Forelimb muscle (tissue), 1 donor: ENCODE results near the gene ADGRA3. TPM values are rescaled to one million over a fixed set of nuclear protein-coding genes. Genes with fewer than 3 reads are reported as not detected.
"Not testable (repeated sequence)": the region's sequence is repeated elsewhere in the genome, so short reads cannot be mapped to it uniquely, and the experiment has no call there.

Experiments
- DNase-seq: peaks from one replicate; pipeline ENCODE4 v3.0.0-alpha.2; 2013; ENCODE audit warnings: low read depth
- polyA plus RNA-seq: library from polyadenylated mRNA; unstranded; fragments of 120-200 nt; gene quantifications from one replicate; pipeline ENCODE4 v1.2.1, GENCODE V29; 2013; ENCODE audit not compliant: insufficient read length

Gene ADGRA3
- polyA plus RNA-seq, 1 donor = 57.3 TPM

- DNase-seq = no peak
Measured at GRCh38 chr4:22444813-22445212, 71.1 kb downstream of the ADGRA3 start.

- DNase-seq = no peak
Measured at GRCh38 chr4:22442956-22443355, 72.9 kb downstream of the ADGRA3 start.

DNA sequence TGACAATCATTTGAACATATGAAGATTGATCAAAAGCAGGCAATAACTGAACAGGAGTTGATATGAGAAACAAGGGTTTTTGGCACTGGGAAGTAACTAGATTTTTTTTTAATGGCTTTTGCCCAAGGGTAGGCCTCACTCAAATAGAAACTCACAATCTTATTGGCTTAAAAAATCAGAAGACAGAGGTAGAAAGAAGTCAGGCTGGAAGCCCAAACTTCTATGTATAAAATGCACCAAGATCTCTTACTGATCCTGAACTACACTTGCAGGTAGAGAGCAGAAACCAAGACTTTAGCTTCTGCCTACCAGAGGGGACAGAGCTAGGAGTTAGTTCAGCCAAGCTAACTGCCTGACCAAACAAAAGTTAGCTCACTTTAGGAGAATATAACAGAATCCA, 74.9 kb downstream of the ADGRA3 start:
- DNase-seq = no peak

DNA sequence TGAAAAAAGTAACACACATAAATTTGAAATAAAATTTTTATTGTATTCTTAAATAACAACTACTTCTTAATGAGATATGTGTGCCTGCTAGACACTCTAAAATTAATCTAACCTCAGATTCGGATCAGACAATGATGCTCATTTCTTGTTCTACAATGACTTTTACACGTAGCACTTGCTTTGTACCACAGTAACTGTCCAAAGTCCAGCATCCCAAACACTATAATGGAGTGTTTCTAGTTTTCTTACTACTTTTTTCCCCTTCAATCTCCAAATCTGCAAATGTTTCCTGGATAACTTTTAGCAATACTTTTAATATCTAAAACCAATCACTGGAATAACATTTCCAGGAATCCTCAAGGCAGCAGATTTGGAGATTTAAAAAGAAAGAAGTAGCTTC, 75.9 kb downstream of the ADGRA3 start:
- DNase-seq = no peak

- DNase-seq = no peak
Measured at GRCh38 chr4:22435652-22436051, 80.2 kb downstream of the ADGRA3 start.

GRCh38 chr4:22434895-22435294, 81.0 kb downstream of the ADGRA3 start:
- DNase-seq = peak; percentile 8

- no peak for DNase-seq
Measured at GRCh38 chr4:22430626-22431025, 85.2 kb downstream of the ADGRA3 start.

- no peak for DNase-seq
Measured at GRCh38 chr4:22428441-22428840, 87.4 kb downstream of the ADGRA3 start.

GRCh38 chr4:22427675-22428074, 88.2 kb downstream of the ADGRA3 start:
- DNase-seq = no peak

DNA sequence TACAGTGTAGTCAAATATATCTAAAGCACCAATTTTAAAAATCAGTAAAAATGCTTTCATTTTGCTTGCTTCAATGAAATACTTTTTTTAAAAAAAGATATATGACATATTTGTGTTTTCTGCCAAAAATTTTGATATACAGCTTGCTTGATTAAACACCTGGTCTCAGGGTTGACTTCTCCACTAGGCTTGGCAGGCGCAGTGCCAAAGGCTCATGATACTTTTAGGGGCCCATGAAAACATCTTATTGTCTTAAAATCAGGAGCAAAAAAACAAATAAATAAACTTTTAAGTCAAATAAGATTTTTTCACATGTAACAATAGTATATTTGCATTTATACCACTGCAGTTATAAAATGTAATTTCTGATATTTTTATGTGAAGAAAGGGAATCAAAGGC, 95.6 kb downstream of the ADGRA3 start:
- DNase-seq = no peak

GRCh38 chr4:22417408-22417807, 98.5 kb downstream of the ADGRA3 start:
- no peak for DNase-seq

DNA sequence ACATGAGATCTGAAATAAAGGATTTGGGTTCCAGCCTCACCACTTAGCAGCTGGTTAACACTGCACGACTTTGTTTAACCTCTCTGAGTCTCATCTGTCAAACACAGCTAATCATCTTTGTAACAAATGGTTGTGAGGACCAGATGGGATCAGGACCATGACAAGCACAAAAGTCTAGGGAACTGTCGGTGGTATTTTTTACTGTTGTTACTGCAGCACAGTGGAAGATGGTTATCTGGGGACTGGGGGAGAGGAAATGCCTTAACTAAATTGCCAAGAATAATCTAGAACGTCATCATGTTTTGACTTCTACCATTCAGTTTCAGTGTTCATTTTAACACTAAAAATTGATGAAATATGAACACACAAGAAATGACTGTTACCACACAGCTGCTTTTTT, 99.5 kb downstream of the ADGRA3 start:
- DNase-seq = no peak

GRCh38 chr4:22414833-22415232, 101.0 kb downstream of the ADGRA3 start:
- DNase-seq = no peak

- DNase-seq = no peak
Measured at GRCh38 chr4:22413471-22413870, 102.4 kb downstream of the ADGRA3 start.

DNA sequence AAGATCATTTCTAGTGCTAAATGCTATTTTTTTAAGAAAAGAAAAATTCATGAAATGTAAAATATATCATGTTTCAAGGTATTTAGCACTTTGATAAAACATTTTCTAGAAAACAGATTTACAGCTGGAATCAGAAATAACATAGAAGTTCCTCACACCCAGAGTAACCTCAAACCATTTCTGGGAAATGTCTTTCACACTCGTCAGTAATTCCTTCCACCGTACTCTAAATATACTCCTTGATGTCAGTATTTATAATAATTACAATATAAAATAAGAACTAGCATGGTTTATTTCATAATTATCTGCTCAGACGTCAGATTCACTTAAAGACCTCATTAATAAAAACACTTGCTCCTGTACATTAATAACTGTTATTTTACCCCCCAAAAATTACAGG, 103.9 kb downstream of the ADGRA3 start:
- no peak for DNase-seq

DNA sequence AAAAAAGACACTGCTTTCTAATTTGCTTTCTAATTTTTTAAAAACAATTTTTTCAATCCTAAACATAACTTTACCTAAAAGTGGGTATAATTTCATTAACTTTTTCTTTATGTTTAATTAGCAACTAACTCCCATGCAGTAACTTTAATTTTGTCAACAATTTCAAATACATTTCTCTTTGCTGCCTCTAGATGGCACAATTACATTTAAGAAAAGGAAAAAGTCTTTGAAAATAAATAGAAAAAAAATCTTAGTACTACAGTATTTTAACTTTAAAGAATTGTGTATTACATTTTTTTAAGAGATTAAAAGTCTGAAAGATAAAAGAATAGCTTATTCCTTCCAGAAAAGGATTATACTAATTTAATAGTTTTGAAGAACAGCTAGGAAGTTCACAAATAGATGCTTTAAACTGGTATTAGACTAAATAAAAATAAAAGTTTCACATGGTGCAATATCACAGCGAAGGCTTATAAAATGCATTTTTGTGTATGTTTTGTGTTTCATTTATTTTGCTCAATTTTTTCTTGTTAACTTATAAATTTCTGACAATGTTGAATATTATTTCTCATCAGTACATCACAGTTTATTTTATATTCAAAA, 105.1 kb downstream of the ADGRA3 start:
- DNase-seq = no peak

GRCh38 chr4:22408474-22408873, 107.4 kb downstream of the ADGRA3 start:
- DNase-seq = no peak

GRCh38 chr4:22407361-22407760, 108.5 kb downstream of the ADGRA3 start:
- DNase-seq = no peak

DNA sequence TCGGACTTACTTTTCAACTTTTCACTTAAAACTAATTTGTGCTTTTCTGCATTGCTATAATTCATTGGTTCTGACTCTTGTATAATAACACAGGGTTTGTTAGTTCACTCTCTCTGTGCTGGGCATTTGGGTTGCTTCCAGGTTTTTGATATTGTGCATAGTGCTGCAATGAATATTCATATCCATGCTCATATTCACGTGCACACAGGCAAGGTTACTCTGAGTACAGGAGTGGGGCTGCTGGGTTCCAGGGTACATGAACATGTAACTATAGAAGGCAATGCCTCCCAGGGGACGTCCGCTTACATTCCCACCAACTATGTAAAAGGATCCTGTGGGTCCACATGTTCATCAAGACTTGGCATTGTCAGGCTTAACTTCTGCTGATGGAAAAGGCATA, 117.2 kb downstream of the ADGRA3 start:
- DNase-seq = no peak

- DNase-seq = no peak
Measured at GRCh38 chr4:22391551-22391950, 124.3 kb downstream of the ADGRA3 start.

- DNase-seq = peak; percentile 47
Measured at GRCh38 chr4:22389240-22389870, 126.5 kb downstream of the ADGRA3 start.

GRCh38 chr4:22385611-22386011, 130.3 kb downstream of the ADGRA3 start:
- DNase-seq = no peak

DNA sequence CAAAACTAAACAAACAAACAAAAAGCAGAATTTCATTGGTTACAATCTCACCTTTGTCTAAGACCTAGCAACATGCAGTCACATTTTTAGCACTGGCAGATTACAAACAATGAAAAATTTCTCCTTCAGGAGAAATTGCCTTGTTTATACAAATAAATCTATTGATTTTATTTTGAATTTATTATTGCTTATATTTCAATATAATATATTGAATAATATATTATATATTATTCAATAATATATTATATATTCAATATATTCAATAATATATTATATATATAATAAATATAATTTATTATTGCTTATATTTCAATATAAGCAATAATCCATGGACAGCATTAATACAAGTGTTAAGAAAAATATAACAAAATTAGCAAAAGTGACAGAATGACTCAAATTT, 131.7 kb downstream of the ADGRA3 start:
- no peak for DNase-seq

DNA sequence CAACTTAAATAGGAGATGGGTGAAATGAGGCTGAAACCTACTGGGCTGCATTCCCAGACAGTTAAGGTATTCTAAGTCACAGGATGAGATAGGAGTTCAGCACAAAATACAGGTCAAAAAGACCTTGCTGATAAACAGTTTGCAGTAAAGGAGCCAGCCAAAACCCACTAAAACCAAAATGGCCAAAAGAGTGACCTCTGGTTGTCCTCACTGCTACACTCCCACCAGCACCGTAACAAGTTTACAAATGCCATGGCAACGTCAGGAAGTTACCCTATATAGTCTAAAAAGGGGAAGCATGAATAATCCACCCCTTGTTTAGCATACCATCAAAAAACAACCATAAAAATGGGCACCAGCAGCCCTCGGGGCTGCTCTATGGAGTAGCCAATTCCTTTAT, 133.7 kb downstream of the ADGRA3 start:
- DNase-seq = not testable (repeated sequence)
